Heart right ventricle (tissue), 16 donors: ENCODE results near the gene PARP3. TPM values are rescaled to one million over a fixed set of nuclear protein-coding genes. Genes with fewer than 3 reads are reported as not detected.
A peak's percentile ranks its signal among the peaks of the same experiment; 100 is the strongest.

ENCODE experiments used
- ATAC-seq, 8 donors: fragments of 200-7000 bp; cut with Tn5 transposase; one replicate each; pipeline ENCODE4 v1.9.1; 2020; ENCODE audit warnings: mild to moderate bottlenecking in 8 of 8, moderate library complexity in 8 of 8, moderate number of reproducible peaks in 1 of 8
- DNase-seq, 2 donors: peaks; one replicate each; pipeline ENCODE4 v3.0.0-alpha.2; 2020
- H3K27ac ChIP-seq, 10 donors: fragments of 200-600 bp; sonication (generic) in 2 of 10; one replicate each; pipeline versions ENCODE4 v1.5.0 to v1.8.0; 2020 to 2022; ENCODE audit warnings: mild to moderate bottlenecking in 3 of 10
- H3K27me3 ChIP-seq, 7 donors: fragments of 200-600 bp; one replicate each; pipeline ENCODE4 v1.8.0; 2021 to 2022; ENCODE audit warnings: mild to moderate bottlenecking in 2 of 7
- H3K36me3 ChIP-seq, 9 donors: fragments of 200-600 bp; sonication (generic) in 1 of 9; one replicate each; pipeline versions ENCODE4 v1.5.0 to v1.8.0; 2020 to 2022; ENCODE audit warnings: mild to moderate bottlenecking in 2 of 9
- H3K4me1 ChIP-seq, 9 donors: fragments of 200-600 bp; sonication (generic) in 1 of 9; one replicate each; pipeline versions ENCODE4 v1.5.0 to v1.8.0; 2020 to 2022; ENCODE audit warnings: mild to moderate bottlenecking in 4 of 9
- H3K4me3 ChIP-seq, 10 donors: fragments of 200-600 bp; sonication (generic) in 2 of 10; one replicate each; pipeline versions ENCODE4 v1.5.0 to v1.8.0; 2020 to 2022; ENCODE audit warnings: mild to moderate bottlenecking in 7 of 10, moderate library complexity in 2 of 10
- H3K9me3 ChIP-seq, 11 donors: fragments of 200-600 bp in 10 of 11; sonication (generic) in 2 of 11; one replicate each; pipeline versions ENCODE4 v1.5.0 to v1.8.0; 2013 to 2022; ENCODE audit warnings: mild to moderate bottlenecking in 2 of 11, control low read depth in 1 of 11, moderate library complexity in 1 of 11
- CTCF ChIP-seq, 9 donors: fragments of 200-600 bp; sonication (generic) in 2 of 9; IDR thresholded peaks; one replicate each; pipeline versions ENCODE4 v1.5.0 to v1.8.0; 2021 to 2022; ENCODE audit warnings: antibody characterized with exemption in 9 of 9, mild to moderate bottlenecking in 5 of 9, moderate library complexity in 1 of 9
- WGBS, 2 donors: extraction: QIAGEN DNeasy Blood & Tissue Kit; methylation state at CpG; one replicate each; pipeline ENCODE4 v1.1.7; 2013; ENCODE audit warnings: inconsistent platforms in 1 of 2; 5-methylcytosine and 5-hydroxymethylcytosine counted together
- intact Hi-C, 10 donors: fragments of 100-400 bp; cut with DNase I; formaldehyde crosslinking; loops; one replicate each; pipeline versions ENCODE4 v1.11.1 to v1.14.2; 2022
- polyA plus RNA-seq, 2 donors: library from polyadenylated mRNA; stranded (reverse); fragments of 200-250 nt; gene quantifications; one replicate each; pipeline ENCODE4 v1.2.3, GENCODE V29; 2013
- total RNA-seq, 10 donors: library from RNA; stranded (reverse); fragmentation: NEBNext Ultra II Directional in 3 of 10; extraction: Animal tissue kit (Norgen Biotek cat#: 25700) in 3 of 10; gene quantifications; one replicate each; pipeline versions ENCODE4 v1.2.1 to v1.2.4, GENCODE V29; 2021 to 2023
- donor health status: Arrhythmogenic right ventricular cardiomyopathy.
- donor health status: ischemic (EF 13 %, LVEDD 7.1; RV severe dilation, severe dysfunction).
- donor health status: healthy with polysubstance abuse.
- donor health status: DM: no; HTN: yes; CAD: no.
- donor health status: DM: no; HTN: no; CAD: no.
- donor health status: ischemic (EF 25% LVEDD 6.9; RV normal size, moderate dysfunction).
- donor health status: ischemic (EF 25% LVEDD 5.7; RV mildly dilated, moderate dysfunction).
- donor health status: healthy.
- donor health status: DM: yes; HTN: yes; CAD: no.
- donor health status: Ischemic cardiomyopathy.
- donor health status: ischemic (EF 35%, LVEDD 5.7; RV mildly dilated, moderate dysfunction).
- donor health status: nonischemic (EF 11% LVEDD 7.7; RV severe dilation, severe dysfunction).
- donor health status: DM: yes; HTN: yes; CAD: no.
- donor health status: PGD.
- donor health status: ischemic (EF 29% LVEDD 5.4; RV normal size, mild dysfunction).
- donor health status: nonischemic (EF 23%, LVEDD 6.1; RV moderate dilation, normal function).

PARP3 gene
- total and polyA plus RNA-seq, 12 donors, result 7.0 to 34.5 (median 16.6) TPM

GRCh38 chr3:51966486-51966885, 24.3 kb downstream of the PARP3 start:
- WGBS, 2 donors, result 59 to 64% methylated on average over 5 of the region's 5 CpGs
- peaks cover 29 to 79% (median 56%) of the 10 kb centered on the region in 9 donors for H3K4me1 ChIP-seq
- intact Hi-C loops, result loop anchor here in 2 of 10 donors (2.0 kb wide), 1 partner anchor 24 kb away; the partner anchor contains the start of gene PARP3 (in 2 of the 2)
- peaks cover 0 to 20% (median 0%) of the 10 kb centered on the region in 7 donors for H3K27me3 ChIP-seq
- peak overlapping the region in 9 of 10 donors; percentile 87 to 98 (median 95) for H3K27ac ChIP-seq
- peaks cover 0 to 13% (median 0%) of the 10 kb centered on the region in 9 donors for H3K36me3 ChIP-seq
- DNase-seq, result peak in 1 of 2 donors; percentile 26
- TF ChIP-seq CTCF (IDR thresholded peaks at IDR 0.05), result no peak
- H3K4me3 ChIP-seq, result peak overlapping the region; percentile 62 to 85 (median 77)
- no peaks in the 10 kb centered on the region for H3K9me3 ChIP-seq
- no peak for ATAC-seq

GRCh38 chr3:51966922-51967383, 24.8 kb downstream of the PARP3 start:
- peak overlapping the region; percentile 77 to 98 (median 94) for H3K27ac ChIP-seq
- WGBS, 2 donors, result 2 to 3% methylated on average over 26 to 33 of the region's 33 CpGs
- peaks cover 29 to 74% (median 51%) of the 10 kb centered on the region in 9 donors for H3K4me1 ChIP-seq
- H3K4me3 ChIP-seq, result peak overlapping the region; percentile 62 to 85 (median 77)
- intact Hi-C loops, result loop anchor here in 2 of 10 donors (2.0 kb wide), 1 partner anchor 24 kb away; the partner anchor contains the start of gene PARP3 (in 2 of the 2)
- ATAC-seq (peak in 2 of 8 donors; percentile 1 to 3), DNase-seq (no peak)
- no peak for TF ChIP-seq CTCF (IDR thresholded peaks at IDR 0.05)
- H3K27me3 ChIP-seq, result peaks cover 0 to 20% (median 0%) of the 10 kb centered on the region in 7 donors
- H3K9me3 ChIP-seq, result no peaks in the 10 kb centered on the region
- H3K36me3 ChIP-seq, result peaks cover 0 to 16% (median 0%) of the 10 kb centered on the region in 9 donors

GRCh38 chr3:51967384-51968169, 25.4 kb downstream of the PARP3 start, which contains the start of gene PCBP4:
Gene PCBP4, minus strand, starts transcription at chr3:51967454. Its CDS starts 6,214 bp downstream, at chr3:51961240.
- peak; percentile 80 for DNase-seq
- intact Hi-C loops, result loop anchor here in 2 of 10 donors (2.0 kb wide), 1 partner anchor 25 kb away; the partner anchor contains the start of gene PARP3 (in 2 of the 2)
- 0 to 1% methylated on average over 72 to 90 of the region's 90 CpGs for WGBS, 2 donors

More at GRCh38 chr3:51967384-51968169, 25.4 kb downstream of the PARP3 start, which contains the start of gene PCBP4:
- peaks cover 0 to 16% (median 0%) of the 10 kb centered on the region in 9 donors for H3K36me3 ChIP-seq
- TF ChIP-seq CTCF (IDR thresholded peaks at IDR 0.05), result peak in 1 of 9 donors; percentile 11
- H3K27me3 ChIP-seq, result peaks cover 0 to 20% (median 0%) of the 10 kb centered on the region in 7 donors
- H3K27ac ChIP-seq, result peak within 1 kb of the TSS; percentile 88 to 98 (median 96)
- H3K4me3 ChIP-seq, result peak within 1 kb of the TSS; percentile 62 to 85 (median 77)
- peak; percentile 54 to 84 (median 68) for ATAC-seq
- H3K9me3 ChIP-seq, result no peaks in the 10 kb centered on the region
- H3K4me1 ChIP-seq, result peaks cover 25 to 70% (median 45%) of the 10 kb centered on the region in 9 donors
